Osteoblast (primary cell): ENCODE measurements around the gene MUSK. TPM values are rescaled to one million over a fixed set of nuclear protein-coding genes. Genes with fewer than 3 reads are reported as not detected.
A peak's percentile ranks its signal among the peaks of the same experiment; 100 is the strongest.

Source experiments
- DNase-seq: peaks from one replicate; pipeline ENCODE4 v3.0.0; 2011; ENCODE audit warnings: low spot score, mixed read lengths; ENCODE audit not compliant: insufficient read length; ENCODE audit errors: missing footprints
- H2AFZ ChIP-seq: 2 replicates; pipeline ENCODE4 v1.6.0; 2011; ENCODE audit warnings: mild to moderate bottlenecking, low read length
- H3K27ac ChIP-seq: 2 replicates; pipeline ENCODE4 v1.5.1; 2011; ENCODE audit warnings: mild to moderate bottlenecking, low read depth, low read length, moderate library complexity
- H3K27me3 ChIP-seq: 2 replicates; pipeline ENCODE4 v1.6.0; 2012; ENCODE audit warnings: mild to moderate bottlenecking, control low read depth, inconsistent platforms, low read length, moderate library complexity; ENCODE audit not compliant: insufficient read depth
- H3K36me3 ChIP-seq: 2 replicates; pipeline ENCODE4 v1.5.1; 2011; ENCODE audit warnings: mild to moderate bottlenecking, low read length, control low read depth, moderate library complexity; ENCODE audit not compliant: insufficient read depth
- H3K4me1 ChIP-seq: 2 replicates; pipeline ENCODE4 v1.5.1; 2011; ENCODE audit warnings: mild to moderate bottlenecking, low read length, control low read depth, moderate library complexity; ENCODE audit not compliant: insufficient read depth
- H3K4me2 ChIP-seq: 2 replicates; pipeline ENCODE4 v1.6.0; 2011; ENCODE audit warnings: mild to moderate bottlenecking, low read length; ENCODE audit not compliant: insufficient read depth
- H3K4me3 ChIP-seq: fragments of 200-600 bp; sonication (generic); 3 replicates; pipeline ENCODE4 v1.5.1; 2012; ENCODE audit warnings: mild to moderate bottlenecking, low read length, inconsistent platforms; ENCODE audit not compliant: insufficient read depth
- H3K79me2 ChIP-seq: 2 replicates; pipeline ENCODE4 v1.6.0; 2012; ENCODE audit warnings: mild to moderate bottlenecking, low read length, control low read depth, inconsistent platforms; ENCODE audit not compliant: insufficient read depth
- H3K9me3 ChIP-seq: 2 replicates; pipeline ENCODE4 v1.5.1; 2011; ENCODE audit warnings: low read depth, low read length, control low read depth
- H4K20me1 ChIP-seq: 2 replicates; pipeline ENCODE4 v1.6.0; 2012; ENCODE audit warnings: mild to moderate bottlenecking, low read length, control low read depth; ENCODE audit not compliant: insufficient read depth
- total RNA-seq: library from RNA; depleted of rRNA; stranded (reverse); fragments of >200 nt; gene quantifications from 2 replicates; pipeline ENCODE4 v1.2.3, GENCODE V29; 2012
- TF ChIP-seq, protein P1 (sequence below): IDR thresholded peaks from 2 replicates; pipeline ENCODE4 v1.5.1; 2011; ENCODE audit warnings: mild to moderate bottlenecking, low read depth, low read length, moderate library complexity; ENCODE audit errors: extremely low read depth

Gene MUSK
- total RNA-seq, 1 donor = under 0.01 TPM

DNA sequence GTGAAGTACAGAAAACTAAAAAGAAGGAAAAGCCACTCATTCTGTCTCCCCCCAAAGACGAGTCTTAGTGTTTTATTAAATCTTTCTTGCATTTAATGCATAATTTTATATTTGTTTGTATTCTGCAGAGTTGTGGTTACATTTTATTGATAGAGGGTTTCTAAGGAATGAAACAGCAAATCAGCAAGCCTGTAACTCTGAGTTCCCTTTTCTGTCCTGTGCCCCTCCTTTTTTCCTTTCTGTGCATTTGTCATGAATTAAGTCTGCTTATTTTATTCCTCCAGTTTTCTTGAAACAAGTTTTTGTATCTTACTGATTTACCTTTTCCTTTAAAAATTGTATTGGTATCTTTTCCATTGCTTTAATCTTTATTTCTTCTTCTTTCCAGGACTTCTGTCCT is 132.8 kb downstream of the MUSK start:
- TF ChIP-seq, protein P1, sequence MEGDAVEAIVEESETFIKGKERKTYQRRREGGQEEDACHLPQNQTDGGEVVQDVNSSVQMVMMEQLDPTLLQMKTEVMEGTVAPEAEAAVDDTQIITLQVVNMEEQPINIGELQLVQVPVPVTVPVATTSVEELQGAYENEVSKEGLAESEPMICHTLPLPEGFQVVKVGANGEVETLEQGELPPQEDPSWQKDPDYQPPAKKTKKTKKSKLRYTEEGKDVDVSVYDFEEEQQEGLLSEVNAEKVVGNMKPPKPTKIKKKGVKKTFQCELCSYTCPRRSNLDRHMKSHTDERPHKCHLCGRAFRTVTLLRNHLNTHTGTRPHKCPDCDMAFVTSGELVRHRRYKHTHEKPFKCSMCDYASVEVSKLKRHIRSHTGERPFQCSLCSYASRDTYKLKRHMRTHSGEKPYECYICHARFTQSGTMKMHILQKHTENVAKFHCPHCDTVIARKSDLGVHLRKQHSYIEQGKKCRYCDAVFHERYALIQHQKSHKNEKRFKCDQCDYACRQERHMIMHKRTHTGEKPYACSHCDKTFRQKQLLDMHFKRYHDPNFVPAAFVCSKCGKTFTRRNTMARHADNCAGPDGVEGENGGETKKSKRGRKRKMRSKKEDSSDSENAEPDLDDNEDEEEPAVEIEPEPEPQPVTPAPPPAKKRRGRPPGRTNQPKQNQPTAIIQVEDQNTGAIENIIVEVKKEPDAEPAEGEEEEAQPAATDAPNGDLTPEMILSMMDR = no peak
- Histone ChIP-seq H3K4me3 (no peak overlapping the region), H4K20me1 (no peaks in the 10 kb centered on the region), H3K27me3 (no peaks in the 10 kb centered on the region), H3K9me3 (no peaks in the 10 kb centered on the region), H3K4me2 (no peak overlapping the region), H3K79me2 (no peaks in the 10 kb centered on the region), H3K27ac (no peak overlapping the region), H2AFZ (no peak overlapping the region), H3K4me1 (peaks cover 19% of the 10 kb centered on the region), H3K36me3 (no peaks in the 10 kb centered on the region)
- no peak for DNase-seq

DNA sequence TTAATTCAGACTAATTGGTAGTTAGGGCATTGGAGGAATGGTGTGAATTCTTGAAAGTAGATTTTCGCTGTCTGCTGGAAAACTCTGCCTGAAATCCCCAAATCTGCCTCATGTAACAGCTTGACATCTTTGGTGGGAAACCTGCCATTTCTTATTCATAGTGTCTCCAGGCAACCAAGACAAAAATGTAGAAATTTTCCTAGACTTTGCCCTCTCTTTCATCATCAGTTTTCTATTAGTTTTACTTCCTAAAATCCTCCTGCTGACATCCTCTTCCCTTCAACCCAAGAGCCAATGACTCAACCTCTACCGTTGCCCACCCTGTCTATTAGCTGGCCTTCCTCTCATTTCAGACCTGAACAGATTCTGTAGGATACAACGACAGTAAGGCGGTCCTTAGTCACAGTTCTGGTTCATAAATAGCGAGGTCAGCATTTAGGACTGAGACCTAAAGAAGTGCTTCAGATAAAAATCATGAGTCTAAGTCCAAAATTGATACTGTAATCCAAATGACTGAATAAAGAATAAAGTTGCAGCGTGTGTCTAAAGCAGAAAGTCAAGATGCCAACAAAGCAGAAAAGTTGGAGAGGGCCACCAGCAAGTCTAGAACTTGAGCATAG is 133.9 kb downstream of the MUSK start:
- no peak for DNase-seq
- H3K4me2 ChIP-seq = no peak overlapping the region

DNA sequence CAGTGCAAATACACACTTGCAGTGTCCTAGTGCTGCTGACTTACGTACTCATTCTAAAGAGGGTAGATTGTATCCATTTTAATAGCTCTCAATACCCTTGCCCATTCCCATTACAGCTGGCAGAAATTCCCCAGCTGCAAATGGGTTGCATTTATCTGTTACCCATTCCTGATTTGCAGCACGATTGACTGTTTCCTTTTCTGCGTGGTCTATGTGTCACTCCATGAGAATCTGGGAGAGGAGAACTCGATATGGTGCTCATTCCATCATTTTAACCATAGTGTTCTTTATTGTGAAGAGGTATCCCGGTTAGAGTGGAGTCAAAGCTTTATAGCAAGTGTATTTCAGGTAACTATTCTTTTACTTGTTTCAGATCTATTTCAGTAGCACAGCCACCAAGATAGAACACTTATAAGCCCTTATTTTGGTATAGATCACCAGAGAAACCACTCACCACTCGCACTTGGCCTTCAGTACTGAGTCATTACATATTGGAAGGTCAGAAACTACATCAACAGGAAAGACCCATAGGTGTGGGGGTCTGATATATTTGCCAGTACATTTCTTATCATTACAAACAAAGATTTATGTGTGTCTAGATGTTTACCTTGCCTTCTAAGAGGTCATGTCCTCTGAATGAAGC is 139.5 kb downstream of the MUSK start:
- no peak for DNase-seq
- Histone ChIP-seq H3K27me3 (no peaks in the 10 kb centered on the region), H3K4me2 (no peak overlapping the region), H3K27ac (no peak overlapping the region), H3K4me3 (no peak overlapping the region), H3K79me2 (no peaks in the 10 kb centered on the region), H4K20me1 (no peaks in the 10 kb centered on the region), H3K36me3 (no peaks in the 10 kb centered on the region), H2AFZ (peak overlapping the region; percentile 5), H3K4me1 (peaks cover 12% of the 10 kb centered on the region), H3K9me3 (no peaks in the 10 kb centered on the region)
- TF ChIP-seq, protein P1 = no peak

More for the DNA sequence above, 133.9 kb downstream of the MUSK start:
- no peaks in the 10 kb centered on the region for H3K27me3 ChIP-seq
- TF ChIP-seq, protein P1 = no peak
- H2AFZ ChIP-seq = no peak overlapping the region
- peaks cover 15% of the 10 kb centered on the region for H3K4me1 ChIP-seq
- H3K79me2 ChIP-seq = no peaks in the 10 kb centered on the region
- no peaks in the 10 kb centered on the region for H3K36me3 ChIP-seq
- H3K4me3 ChIP-seq = no peak overlapping the region
- H4K20me1 ChIP-seq = no peaks in the 10 kb centered on the region
- H3K9me3 ChIP-seq = no peaks in the 10 kb centered on the region
- H3K27ac ChIP-seq = no peak overlapping the region

DNA sequence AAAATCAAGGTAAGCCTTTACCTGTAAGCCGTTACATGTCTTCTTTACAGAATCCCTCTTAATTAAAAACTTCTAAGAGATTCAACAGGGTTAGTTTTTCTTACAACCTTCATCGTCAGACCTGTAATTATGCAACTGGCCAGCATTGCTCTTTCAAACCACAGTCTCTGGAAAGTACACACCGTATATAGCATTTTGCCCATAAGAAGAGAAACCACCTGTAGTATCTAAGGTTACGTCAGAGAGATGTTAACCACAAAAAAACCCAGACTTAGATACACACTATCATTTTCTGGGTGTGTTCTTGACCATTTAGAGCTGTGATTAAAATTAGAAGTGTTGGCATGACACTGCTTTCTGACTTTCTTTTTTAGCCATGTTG is 140.0 kb downstream of the MUSK start:
- no peaks in the 10 kb centered on the region for H3K27me3 ChIP-seq
- peaks cover 12% of the 10 kb centered on the region for H3K4me1 ChIP-seq
- no peak overlapping the region for H2AFZ ChIP-seq
- H3K4me2 ChIP-seq = peak overlapping the region; percentile 5
- H3K79me2 ChIP-seq = no peaks in the 10 kb centered on the region
- DNase-seq = no peak
- TF ChIP-seq, protein P1 = no peak
- H3K27ac ChIP-seq = no peak overlapping the region
- H3K36me3 ChIP-seq = no peaks in the 10 kb centered on the region
- no peak overlapping the region for H3K4me3 ChIP-seq
- H3K9me3 ChIP-seq = no peaks in the 10 kb centered on the region
- no peaks in the 10 kb centered on the region for H4K20me1 ChIP-seq
